Measurements from ENCODE around the gene DPP6. TPM values are rescaled to one million over a fixed set of nuclear protein-coding genes. Genes with fewer than 3 reads are reported as not detected.

The DPP6 gene
- total RNA-seq, 2 donors from 2014 or later: 0.99 to 1.8 TPM

DNA sequence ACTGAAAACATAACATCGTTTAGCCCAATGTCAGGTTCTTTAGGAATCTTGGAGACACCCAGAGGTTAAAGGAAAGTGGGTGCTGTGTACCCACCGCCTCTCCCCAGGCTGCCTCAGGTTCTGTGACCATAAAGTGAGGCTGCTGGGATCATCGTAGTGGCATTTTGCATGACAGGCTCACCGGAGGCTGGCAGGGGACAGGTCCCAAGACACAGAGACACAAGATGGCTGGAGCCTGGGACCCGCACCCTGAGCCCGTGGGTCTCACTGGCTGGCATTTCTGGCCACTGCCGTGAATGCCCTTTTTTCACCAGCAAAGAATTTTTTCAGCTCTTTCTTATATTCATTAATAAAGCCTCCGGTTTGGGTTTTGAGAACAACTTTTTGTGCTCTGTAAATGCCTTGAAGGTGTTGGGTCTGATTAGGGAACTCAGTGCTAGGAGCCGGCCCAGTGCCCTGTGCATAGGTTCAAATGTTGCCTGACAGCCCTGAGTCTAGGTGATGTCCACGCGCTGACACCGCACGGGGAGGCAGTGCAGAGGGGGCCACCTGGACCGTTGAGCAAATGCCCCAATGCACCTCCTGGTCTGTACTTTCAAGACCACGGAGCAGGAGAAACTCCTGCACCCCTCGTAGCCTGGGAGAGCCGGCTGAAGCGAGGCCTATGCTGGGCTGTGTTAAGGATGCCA is 820.8 kb downstream of the DPP6 start:
- DNase-seq: no peak
- Histone ChIP-seq H3K9me3 (no peaks in the 10 kb centered on the region), H3K27me3 (no peaks in the 10 kb centered on the region), H3K27ac (no peak overlapping the region), H3K4me3 (no peak overlapping the region), H3K4me1 (no peaks in the 10 kb centered on the region), H3K36me3 (replicated peaks in 1 of 2; ENCODE audit: insufficient read depth in 1 of 2, low read depth in 2 of 2) (no peaks in the 10 kb centered on the region)
- no peak for TF ChIP-seq POLR2A (IDR thresholded peaks at IDR 0.05)
- TF ChIP-seq, protein P1, sequence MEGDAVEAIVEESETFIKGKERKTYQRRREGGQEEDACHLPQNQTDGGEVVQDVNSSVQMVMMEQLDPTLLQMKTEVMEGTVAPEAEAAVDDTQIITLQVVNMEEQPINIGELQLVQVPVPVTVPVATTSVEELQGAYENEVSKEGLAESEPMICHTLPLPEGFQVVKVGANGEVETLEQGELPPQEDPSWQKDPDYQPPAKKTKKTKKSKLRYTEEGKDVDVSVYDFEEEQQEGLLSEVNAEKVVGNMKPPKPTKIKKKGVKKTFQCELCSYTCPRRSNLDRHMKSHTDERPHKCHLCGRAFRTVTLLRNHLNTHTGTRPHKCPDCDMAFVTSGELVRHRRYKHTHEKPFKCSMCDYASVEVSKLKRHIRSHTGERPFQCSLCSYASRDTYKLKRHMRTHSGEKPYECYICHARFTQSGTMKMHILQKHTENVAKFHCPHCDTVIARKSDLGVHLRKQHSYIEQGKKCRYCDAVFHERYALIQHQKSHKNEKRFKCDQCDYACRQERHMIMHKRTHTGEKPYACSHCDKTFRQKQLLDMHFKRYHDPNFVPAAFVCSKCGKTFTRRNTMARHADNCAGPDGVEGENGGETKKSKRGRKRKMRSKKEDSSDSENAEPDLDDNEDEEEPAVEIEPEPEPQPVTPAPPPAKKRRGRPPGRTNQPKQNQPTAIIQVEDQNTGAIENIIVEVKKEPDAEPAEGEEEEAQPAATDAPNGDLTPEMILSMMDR (IDR thresholded peaks at IDR 0.05): no peak
- ATAC-seq: no peak
- intact Hi-C loops (cut with DNase I): no loop called here
- WGBS, 2 donors: 78 to 83% methylated on average over 18 of the region's 18 CpGs

DNA sequence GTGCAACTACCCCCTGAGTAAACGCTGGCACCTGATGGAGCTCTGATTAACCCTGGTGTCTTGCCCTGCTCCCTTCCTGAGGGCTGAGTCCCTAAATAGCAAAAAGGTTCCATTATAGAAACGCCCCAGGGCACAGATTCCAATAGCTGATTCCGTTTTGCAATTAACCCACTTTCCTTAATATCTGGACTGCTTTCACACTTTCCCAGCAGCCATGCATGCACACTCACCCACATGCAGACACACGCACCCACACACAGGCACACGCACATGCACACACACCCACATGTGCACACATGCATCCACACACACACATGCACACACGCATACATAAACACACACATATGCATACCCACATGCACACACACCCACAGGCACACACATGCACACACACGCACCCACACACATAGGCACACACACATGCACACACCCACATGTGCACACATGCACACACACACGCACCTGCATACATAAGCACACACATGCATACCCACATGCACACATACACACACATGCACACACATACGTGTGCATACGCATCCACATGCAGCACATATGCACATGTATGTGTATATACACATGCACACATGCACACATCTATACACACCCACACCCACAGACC is 821.4 kb downstream of the DPP6 start:
- no peaks in the 10 kb centered on the region for H3K9me3 ChIP-seq
- H3K36me3 ChIP-seq (replicated peaks in 1 of 2; ENCODE audit: insufficient read depth in 1 of 2, low read depth in 2 of 2): no peaks in the 10 kb centered on the region
- intact Hi-C loops (cut with DNase I): no loop called here
- WGBS, 2 donors: 75 to 84% methylated on average over 10 of the region's 10 CpGs
- DNase-seq: no peak
- no peak overlapping the region for H3K4me3 ChIP-seq
- no peak for ATAC-seq
- no peaks in the 10 kb centered on the region for H3K27me3 ChIP-seq
- no peak overlapping the region for H3K27ac ChIP-seq
- H3K4me1 ChIP-seq: no peaks in the 10 kb centered on the region
- TF ChIP-seq, protein P1 (IDR thresholded peaks at IDR 0.05): no peak
- no peak for TF ChIP-seq POLR2A (IDR thresholded peaks at IDR 0.05)

DNA sequence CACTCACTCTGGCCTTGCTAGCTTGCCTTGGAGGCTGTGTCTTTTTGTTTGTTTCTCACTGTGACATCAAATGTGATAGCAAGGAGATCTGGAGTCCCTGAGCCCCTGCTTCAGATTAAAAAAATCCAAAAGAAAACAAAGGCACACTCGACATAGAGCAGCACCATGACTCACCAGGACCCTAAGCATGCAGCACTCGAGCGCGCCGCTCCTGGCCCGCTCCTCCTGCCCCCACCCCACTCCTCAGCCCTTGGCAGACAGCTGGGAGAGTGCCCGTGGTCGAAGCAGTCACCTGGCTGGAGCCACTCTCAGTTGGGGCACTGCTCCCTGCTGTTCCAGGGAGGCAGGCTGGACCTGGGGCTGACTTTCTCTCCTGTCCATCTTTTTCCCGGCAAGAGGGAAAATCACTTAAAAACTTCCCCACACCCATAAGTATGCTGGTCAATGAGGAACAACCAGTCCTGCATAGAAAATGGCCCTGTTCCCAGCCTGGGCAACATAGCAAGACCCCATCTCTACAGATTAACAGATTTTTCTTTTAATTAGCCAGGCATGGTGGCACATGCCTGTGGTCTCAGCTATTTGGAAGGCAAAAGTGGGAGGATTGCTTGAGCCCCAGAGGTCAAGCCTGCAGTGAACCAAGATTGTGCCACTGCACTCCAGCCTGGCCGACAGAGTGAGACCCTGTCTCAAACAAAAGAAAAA is 822.4 kb downstream of the DPP6 start:
- H3K4me3 ChIP-seq: no peak overlapping the region
- intact Hi-C loops (cut with DNase I): no loop called here
- ATAC-seq (no peak), DNase-seq (no peak)
- no peaks in the 10 kb centered on the region for H3K9me3 ChIP-seq
- no peak overlapping the region for H3K27ac ChIP-seq
- H3K27me3 ChIP-seq: no peaks in the 10 kb centered on the region
- H3K4me1 ChIP-seq: no peaks in the 10 kb centered on the region
- TF ChIP-seq, protein P1 (IDR thresholded peaks at IDR 0.05): no peak
- no peak for TF ChIP-seq POLR2A (IDR thresholded peaks at IDR 0.05)
- 63 to 68% methylated on average over 10 of the region's 10 CpGs for WGBS, 2 donors
- no peaks in the 10 kb centered on the region for H3K36me3 ChIP-seq (replicated peaks in 1 of 2; ENCODE audit: insufficient read depth in 1 of 2, low read depth in 2 of 2)

DNA sequence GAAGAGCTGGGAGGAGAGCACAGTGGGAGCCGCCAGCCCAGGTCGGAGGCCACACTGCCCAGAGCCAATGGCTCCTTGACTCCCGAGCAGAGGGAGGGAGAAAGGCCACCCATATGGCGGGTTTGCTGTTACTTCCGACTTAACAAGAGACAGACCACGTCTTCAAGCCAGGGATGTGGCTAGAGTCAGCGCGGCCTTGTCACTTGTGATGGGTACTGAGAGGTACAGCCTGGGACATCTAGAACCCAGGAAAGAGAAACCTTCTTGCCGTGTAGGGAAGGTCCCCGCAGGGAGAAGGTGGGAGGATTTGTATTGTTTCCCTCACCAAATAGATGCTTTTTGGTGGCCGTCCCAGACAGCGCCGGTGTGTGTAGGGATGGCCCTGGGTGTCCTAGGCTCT is 823.1 kb downstream of the DPP6 start:
- ATAC-seq: no peak
- WGBS, 2 donors: 80 to 82% methylated on average over 13 of the region's 13 CpGs
- Histone ChIP-seq H3K36me3 (replicated peaks in 1 of 2; ENCODE audit: insufficient read depth in 1 of 2, low read depth in 2 of 2) (no peaks in the 10 kb centered on the region), H3K27me3 (no peaks in the 10 kb centered on the region), H3K9me3 (no peaks in the 10 kb centered on the region), H3K27ac (no peak overlapping the region), H3K4me3 (no peak overlapping the region), H3K4me1 (no peaks in the 10 kb centered on the region)
- intact Hi-C loops (cut with DNase I): no loop called here
- DNase-seq: no peak
- TF ChIP-seq, protein P1 (IDR thresholded peaks at IDR 0.05): no peak
- no peak for TF ChIP-seq POLR2A (IDR thresholded peaks at IDR 0.05)
